Upper lobe of left lung (tissue), 6 donors: ENCODE data around the gene CDC27. TPM values are rescaled to one million over a fixed set of nuclear protein-coding genes. Genes with fewer than 3 reads are reported as not detected.

ENCODE experiments used
- ATAC-seq, 2 donors: fragments of 200-7000 bp; cut with Tn5 transposase; one replicate each; pipeline ENCODE4 v1.9.1; 2022; ENCODE audit warnings: mild to moderate bottlenecking in 2 of 2, moderate library complexity in 2 of 2; ENCODE audit not compliant: low FRiP score in 2 of 2
- DNase-seq, 2 donors: peaks; one replicate each; pipeline ENCODE4 v3.0.0-alpha.2; 2019 to 2020
- H3K27ac ChIP-seq, 4 donors: fragments of 200-600 bp; sonication (generic); one replicate each; pipeline ENCODE4 v1.5.1; 2016 to 2019
- H3K27me3 ChIP-seq, 4 donors: fragments of 200-600 bp; sonication (generic); one replicate each; pipeline ENCODE4 v1.5.1; 2017 to 2019
- H3K36me3 ChIP-seq, 4 donors: fragments of 200-600 bp; sonication (generic); one replicate each; pipeline ENCODE4 v1.5.1; 2016 to 2019
- H3K4me1 ChIP-seq, 4 donors: fragments of 200-600 bp; sonication (generic); one replicate each; pipeline ENCODE4 v1.5.1; 2018 to 2019
- H3K4me3 ChIP-seq, 4 donors: fragments of 200-600 bp; sonication (generic); one replicate each; pipeline ENCODE4 v1.5.1; 2017 to 2019; ENCODE audit warnings: mild to moderate bottlenecking in 2 of 4, moderate library complexity in 1 of 4
- H3K9me3 ChIP-seq, 4 donors: fragments of 200-600 bp; sonication (generic); one replicate each; pipeline ENCODE4 v1.5.1; 2018 to 2019
- EP300 ChIP-seq, 4 donors: sonication (generic); formaldehyde crosslinking; IDR thresholded peaks; one replicate each; pipeline ENCODE4 v1.5.1; 2017; ENCODE audit warnings: antibody characterized with exemption in 4 of 4, control low read depth in 2 of 4
- POLR2A ChIP-seq, 4 donors: fragments of 450-650 bp; IDR thresholded peaks; one replicate each; pipeline ENCODE4 v1.5.1; 2016 to 2017; ENCODE audit warnings: antibody characterized with exemption in 4 of 4, mild to moderate bottlenecking in 2 of 4
- POLR2AphosphoS5 ChIP-seq, 2 donors: sonication (generic); formaldehyde crosslinking; IDR thresholded peaks; one replicate each; pipeline ENCODE4 v1.5.1; 2017; ENCODE audit warnings: antibody characterized with exemption in 2 of 2
- WGBS, 2 donors: methylation state at CpG; one replicate each; pipeline ENCODE4 v1.1.5; 2017 to 2018; 5-methylcytosine and 5-hydroxymethylcytosine counted together
- total RNA-seq, 6 donors: library from RNA; depleted of rRNA in 4 of 6; stranded (reverse); fragments of >200 nt in 4 of 6; gene quantifications; one replicate each; pipeline versions ENCODE4 v1.1.0 to v1.2.1, GENCODE V29; 2016 to 2021
- TF ChIP-seq, protein P1 (sequence below), 6 experiments: fragments of 450-650 bp in 4 of 6; fragments of 200-600 bp in 2 of 6; sonication (generic) in 2 of 6; IDR thresholded peaks; one replicate each; pipeline ENCODE4 v1.5.1; 2016 to 2019; ENCODE audit warnings: antibody characterized with exemption in 6 of 6
- donor health status: DM: no; HTN: no; CAD: no; lungs with moderate emphysema.
- donor health status: DM: no; HTN: yes; CAD: no; lungs with severe emphysema.

Gene CDC27
- total RNA-seq, 6 donors from 2014 or later, result 40.3 to 74.8 (median 55.1) TPM

DNA sequence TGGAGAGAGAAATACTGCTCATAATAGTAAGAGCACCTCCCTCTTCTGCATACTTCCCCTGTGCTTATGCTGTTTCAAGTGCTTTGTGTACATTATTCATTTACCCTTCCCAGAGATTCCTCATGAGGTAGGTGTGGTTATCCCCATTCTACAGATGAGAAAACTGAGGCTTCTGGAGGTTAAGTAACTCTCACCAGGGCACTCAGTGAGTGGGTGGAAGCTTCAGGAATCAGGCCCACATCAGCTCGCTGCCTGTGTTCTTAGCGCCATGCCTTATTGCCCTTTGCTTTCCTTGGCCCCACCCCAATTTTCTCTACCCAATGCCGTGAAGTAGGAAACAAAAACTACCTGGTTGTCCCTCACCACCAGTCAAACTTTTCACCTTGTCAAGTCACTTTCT lies 46.4 kb upstream of the CDC27 start:
- Histone ChIP-seq H3K4me3 (no peak overlapping the region), H3K36me3 (no peaks in the 10 kb centered on the region), H3K9me3 (no peaks in the 10 kb centered on the region), H3K27ac (no peak overlapping the region), H3K4me1 (peaks cover 10 to 12% (median 11%) of the 10 kb centered on the region in 4 donors), H3K27me3 (no peaks in the 10 kb centered on the region)
- 91 to 94% methylated on average over 3 of the region's 3 CpGs for WGBS, 2 donors
- ATAC-seq (no peak), DNase-seq (no peak)
- no peak for TF ChIP-seq POLR2AphosphoS5 (IDR thresholded peaks at IDR 0.05)

DNA sequence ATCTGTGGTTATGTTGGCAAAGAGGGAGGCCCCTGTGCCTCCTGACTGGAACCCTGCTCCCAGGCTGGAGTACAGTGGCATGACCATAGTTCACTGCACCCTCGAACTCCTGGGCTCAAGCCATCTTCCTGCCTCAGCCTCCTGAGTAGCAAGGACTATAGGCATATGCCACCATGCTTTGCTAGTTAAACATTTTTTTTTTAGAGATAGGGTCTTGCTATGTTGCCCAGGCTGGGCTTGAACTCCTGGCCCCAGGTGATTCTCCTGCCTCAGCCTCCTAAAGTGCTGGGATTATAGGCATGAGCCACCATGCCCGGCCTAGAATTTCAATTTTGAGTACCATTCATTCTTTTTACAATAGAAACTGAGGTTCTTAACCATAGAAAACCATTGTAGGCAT lies 43.4 kb upstream of the CDC27 start:
- 87 to 91% methylated on average over 2 of the region's 2 CpGs for WGBS, 2 donors
- no peak overlapping the region for H3K27ac ChIP-seq
- DNase-seq (no peak), ATAC-seq (no peak)
- TF ChIP-seq POLR2A (IDR thresholded peaks at IDR 0.05), result no peak
- TF ChIP-seq, protein P1, sequence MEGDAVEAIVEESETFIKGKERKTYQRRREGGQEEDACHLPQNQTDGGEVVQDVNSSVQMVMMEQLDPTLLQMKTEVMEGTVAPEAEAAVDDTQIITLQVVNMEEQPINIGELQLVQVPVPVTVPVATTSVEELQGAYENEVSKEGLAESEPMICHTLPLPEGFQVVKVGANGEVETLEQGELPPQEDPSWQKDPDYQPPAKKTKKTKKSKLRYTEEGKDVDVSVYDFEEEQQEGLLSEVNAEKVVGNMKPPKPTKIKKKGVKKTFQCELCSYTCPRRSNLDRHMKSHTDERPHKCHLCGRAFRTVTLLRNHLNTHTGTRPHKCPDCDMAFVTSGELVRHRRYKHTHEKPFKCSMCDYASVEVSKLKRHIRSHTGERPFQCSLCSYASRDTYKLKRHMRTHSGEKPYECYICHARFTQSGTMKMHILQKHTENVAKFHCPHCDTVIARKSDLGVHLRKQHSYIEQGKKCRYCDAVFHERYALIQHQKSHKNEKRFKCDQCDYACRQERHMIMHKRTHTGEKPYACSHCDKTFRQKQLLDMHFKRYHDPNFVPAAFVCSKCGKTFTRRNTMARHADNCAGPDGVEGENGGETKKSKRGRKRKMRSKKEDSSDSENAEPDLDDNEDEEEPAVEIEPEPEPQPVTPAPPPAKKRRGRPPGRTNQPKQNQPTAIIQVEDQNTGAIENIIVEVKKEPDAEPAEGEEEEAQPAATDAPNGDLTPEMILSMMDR (IDR thresholded peaks at IDR 0.05), result no peak
- no peak for TF ChIP-seq POLR2AphosphoS5 (IDR thresholded peaks at IDR 0.05)
- TF ChIP-seq EP300 (IDR thresholded peaks at IDR 0.05), result no peak
- H3K27me3 ChIP-seq, result no peaks in the 10 kb centered on the region
- no peak overlapping the region for H3K4me3 ChIP-seq
- no peaks in the 10 kb centered on the region for H3K9me3 ChIP-seq
- peaks cover 4 to 13% (median 9%) of the 10 kb centered on the region in 4 donors for H3K4me1 ChIP-seq
- H3K36me3 ChIP-seq, result no peaks in the 10 kb centered on the region

DNA sequence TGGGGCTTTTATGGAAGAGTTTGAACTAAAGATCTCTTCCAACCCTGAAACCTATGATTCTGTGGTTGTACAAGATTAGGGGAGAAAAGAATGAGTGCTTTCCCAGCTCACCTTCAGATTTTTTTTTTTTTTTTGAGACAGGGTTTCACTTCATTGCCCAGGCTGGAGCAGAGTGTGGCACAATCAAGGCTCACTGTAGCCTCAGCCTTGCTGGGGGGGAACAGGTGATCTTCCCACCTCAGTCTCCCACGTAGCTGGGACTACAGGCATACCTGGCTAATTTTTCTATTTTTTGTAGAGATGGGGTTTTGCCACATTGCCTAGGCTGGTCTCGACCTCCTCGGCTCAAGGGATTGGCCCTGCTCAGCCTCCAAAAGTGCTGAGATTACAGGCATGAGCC lies 42.8 kb upstream of the CDC27 start:
- 87 to 88% methylated on average over 3 of the region's 3 CpGs for WGBS, 2 donors
- TF ChIP-seq, protein P1 (IDR thresholded peaks at IDR 0.05), result no peak
- TF ChIP-seq EP300 (IDR thresholded peaks at IDR 0.05) (no peak), POLR2AphosphoS5 (IDR thresholded peaks at IDR 0.05) (no peak), POLR2A (IDR thresholded peaks at IDR 0.05) (no peak)

DNA sequence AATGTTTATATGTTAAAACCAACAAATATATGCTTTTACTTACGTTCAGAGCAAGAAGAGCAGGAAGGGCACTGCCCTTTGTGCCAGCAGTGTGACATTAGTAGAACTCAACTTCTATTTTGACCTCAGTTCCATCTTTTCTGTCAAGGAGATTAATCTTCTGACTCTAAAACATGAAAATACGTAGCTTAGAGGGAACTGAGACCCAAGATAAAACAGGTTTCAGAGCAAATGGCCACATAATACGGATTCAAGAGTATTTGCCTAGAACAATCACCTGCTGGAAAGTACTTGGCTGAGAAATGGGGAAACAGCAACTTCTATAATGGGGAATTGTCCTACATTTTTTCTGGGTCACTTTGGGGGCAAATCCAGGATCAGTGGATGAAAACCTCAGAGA lies 42.2 kb upstream of the CDC27 start:
- Histone ChIP-seq H3K4me3 (no peak overlapping the region), H3K27ac (no peak overlapping the region), H3K9me3 (no peaks in the 10 kb centered on the region), H3K27me3 (no peaks in the 10 kb centered on the region), H3K4me1 (peaks cover 5 to 14% (median 12%) of the 10 kb centered on the region in 4 donors), H3K36me3 (no peaks in the 10 kb centered on the region)
- DNase-seq (no peak), ATAC-seq (no peak)
- TF ChIP-seq, protein P1 (IDR thresholded peaks at IDR 0.05), result no peak
- TF ChIP-seq POLR2AphosphoS5 (IDR thresholded peaks at IDR 0.05), result no peak
- no peak for TF ChIP-seq EP300 (IDR thresholded peaks at IDR 0.05)
- no peak for TF ChIP-seq POLR2A (IDR thresholded peaks at IDR 0.05)
- WGBS, 2 donors, result 76 to 78% methylated on average over 3 of the region's 3 CpGs

More for the DNA sequence above, 42.8 kb upstream of the CDC27 start:
- H3K27me3 ChIP-seq, result no peaks in the 10 kb centered on the region
- no peaks in the 10 kb centered on the region for H3K36me3 ChIP-seq
- ATAC-seq, result no peak
- H3K27ac ChIP-seq, result no peak overlapping the region
- H3K9me3 ChIP-seq, result no peaks in the 10 kb centered on the region
- DNase-seq, result no peak
- H3K4me3 ChIP-seq, result no peak overlapping the region
- H3K4me1 ChIP-seq, result peaks cover 4 to 13% (median 9%) of the 10 kb centered on the region in 4 donors

DNA sequence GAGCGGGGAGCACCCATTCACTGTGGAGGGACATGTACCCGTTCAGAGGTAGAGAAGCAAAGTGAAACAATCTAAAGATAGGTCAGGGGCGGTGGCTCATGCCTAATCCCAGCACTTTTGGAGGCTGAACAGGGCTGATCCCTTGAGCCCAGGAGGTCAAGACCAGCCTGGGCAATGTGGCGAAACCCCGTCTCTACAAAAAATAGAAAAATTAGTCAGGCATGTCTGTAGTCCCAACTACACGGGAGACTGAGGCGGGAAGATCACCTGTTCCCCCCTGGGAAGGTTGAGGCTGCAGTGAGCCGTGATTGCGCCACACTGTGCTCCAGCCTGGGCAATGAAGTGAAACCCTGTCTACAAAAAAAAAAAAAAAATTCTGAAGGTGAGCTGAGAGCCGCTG lies 41.8 kb upstream of the CDC27 start:
- Histone ChIP-seq H3K9me3 (no peaks in the 10 kb centered on the region), H3K27ac (no peak overlapping the region), H3K36me3 (no peaks in the 10 kb centered on the region), H3K4me3 (no peak overlapping the region), H3K27me3 (no peaks in the 10 kb centered on the region), H3K4me1 (peaks cover 10 to 19% (median 16%) of the 10 kb centered on the region in 4 donors)
- no peak for TF ChIP-seq EP300 (IDR thresholded peaks at IDR 0.05)
- no peak for TF ChIP-seq POLR2A (IDR thresholded peaks at IDR 0.05)
- TF ChIP-seq POLR2AphosphoS5 (IDR thresholded peaks at IDR 0.05), result no peak
- TF ChIP-seq, protein P1 (IDR thresholded peaks at IDR 0.05), result no peak
- DNase-seq (no peak), ATAC-seq (no peak)
- WGBS, 2 donors, result 84 to 93% methylated on average over 10 of the region's 10 CpGs
